Stimulated activated naive B cell treated with anti-CD40 and anti-IgM and Interleukin-4, amounts not matched to agents 10 μg/mL and 1 μg/mL and 100 μg/mL, for 72 hours (primary cell): ENCODE measurements around the gene SMCO3.

Source experiments
- ATAC-seq, 2 donors: fragments of 150-1000 bp; cut with Tn5 transposase; replicated peaks; 2 replicates each; pipeline ENCODE4 v1.10.0; 2021; ENCODE audit warnings: moderate library complexity in 1 of 2
- DNase-seq: peaks from one replicate; pipeline ENCODE4 v3.0.0; 2021
- H3K27ac Mint-ChIP-seq: one replicate; pipeline ENCODE4 v1.8.0; 2022; ENCODE audit warnings: mild to moderate bottlenecking, mixed read lengths
- H3K27me3 Mint-ChIP-seq, 2 donors: one replicate each; pipeline ENCODE4 v1.8.0; 2022; ENCODE audit warnings: mixed read lengths in 2 of 2
- H3K36me3 Mint-ChIP-seq, 2 donors: one replicate each; pipeline ENCODE4 v1.8.0; 2022; ENCODE audit warnings: mixed read lengths in 2 of 2, mild to moderate bottlenecking in 1 of 2
- H3K4me1 Mint-ChIP-seq, 2 donors: one replicate each; pipeline ENCODE4 v1.8.0; 2022; ENCODE audit warnings: mixed read lengths in 2 of 2, mild to moderate bottlenecking in 1 of 2
- H3K4me3 Mint-ChIP-seq, 2 donors: one replicate each; pipeline ENCODE4 v1.8.0; 2022; ENCODE audit warnings: mild to moderate bottlenecking in 2 of 2, mixed read lengths in 2 of 2, moderate library complexity in 1 of 2
- H3K9me3 Mint-ChIP-seq, 2 donors: one replicate each; pipeline ENCODE4 v1.8.0; 2022; ENCODE audit warnings: mixed read lengths in 2 of 2, mild to moderate bottlenecking in 1 of 2

The SMCO3 gene

DNA sequence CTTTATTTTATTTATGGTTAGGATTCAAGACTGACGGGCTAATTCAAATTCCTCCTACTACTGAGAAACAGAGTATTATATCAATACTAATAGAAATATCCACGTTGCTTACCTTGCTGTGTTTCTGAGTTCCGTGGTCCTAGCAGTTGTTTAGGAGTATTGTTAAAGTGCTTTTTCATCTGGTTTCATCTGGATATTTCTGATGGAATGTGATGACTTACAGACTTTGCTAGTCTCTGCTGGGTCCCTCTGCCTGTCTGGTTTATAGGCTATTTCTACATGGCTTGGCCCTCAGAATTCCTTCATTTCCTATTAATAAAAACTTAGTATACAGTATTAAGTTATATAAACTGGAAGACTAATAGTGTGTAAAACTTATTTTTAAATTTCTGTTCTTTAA, at the start of gene SMCO3:
Gene SMCO3, minus strand, starts transcription at position 169 of the 400 bp plus-strand sequence. CDS start 7,502 bp downstream, outside the sequence.
- H3K36me3 Mint-ChIP-seq, result peaks cover 1 to 8% of the 10 kb centered on the region in 2 donors
- H3K4me3 Mint-ChIP-seq, result no peak within 1 kb of the TSS
- no peak for DNase-seq
- H3K27ac Mint-ChIP-seq, result peak within 1 kb of the TSS; percentile 59
- peaks cover 7 to 8% of the 10 kb centered on the region in 2 donors for H3K4me1 Mint-ChIP-seq
- peaks cover 0 to 9% of the 10 kb centered on the region in 2 donors for H3K27me3 Mint-ChIP-seq
- no peak for ATAC-seq
- peaks cover 2 to 3% of the 10 kb centered on the region in 2 donors for H3K9me3 Mint-ChIP-seq

GRCh38 chr12:14860490-14860889, 46.5 kb upstream of the SMCO3 start:
- no peak for ATAC-seq
- Mint-ChIP-seq H3K27me3 (no peaks in the 10 kb centered on the region), H3K9me3 (peaks cover 15 to 28% of the 10 kb centered on the region in 2 donors), H3K4me1 (peaks cover 14 to 26% of the 10 kb centered on the region in 2 donors), H3K36me3 (peaks cover 2 to 23% of the 10 kb centered on the region in 2 donors), H3K27ac (no peak overlapping the region), H3K4me3 (no peak overlapping the region)
- no peak for DNase-seq

DNA sequence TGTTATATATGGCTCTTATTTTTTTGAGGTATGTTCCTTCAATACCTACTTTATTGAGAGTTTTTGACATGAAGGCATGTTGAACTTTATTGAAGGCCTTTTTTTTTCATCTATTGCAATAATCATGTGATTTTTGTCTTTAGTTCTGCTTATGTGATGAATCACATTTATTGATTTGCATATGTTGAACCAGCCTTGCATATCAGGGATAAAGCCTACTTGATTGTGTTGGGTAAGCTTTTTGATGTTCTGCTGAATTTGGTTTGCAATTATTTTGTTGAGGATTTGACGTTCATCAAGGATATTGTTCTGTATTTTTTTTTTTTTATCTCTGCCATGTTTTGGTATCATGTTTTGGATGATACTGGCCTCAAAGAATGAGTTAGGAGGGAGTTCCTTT, 44.5 kb upstream of the SMCO3 start:
- ATAC-seq (no peak), DNase-seq (no peak)
- peaks cover 17 to 34% of the 10 kb centered on the region in 2 donors for H3K4me1 Mint-ChIP-seq
- H3K9me3 Mint-ChIP-seq, result peaks cover 15 to 28% of the 10 kb centered on the region in 2 donors
- H3K27me3 Mint-ChIP-seq, result no peaks in the 10 kb centered on the region
- H3K27ac Mint-ChIP-seq, result peak overlapping the region; percentile 65
- no peak overlapping the region for H3K4me3 Mint-ChIP-seq
- peaks cover 2 to 23% of the 10 kb centered on the region in 2 donors for H3K36me3 Mint-ChIP-seq

GRCh38 chr12:14854586-14855183, 40.7 kb upstream of the SMCO3 start:
- ATAC-seq, result no peak
- peaks cover 17 to 34% of the 10 kb centered on the region in 2 donors for H3K4me1 Mint-ChIP-seq
- H3K27ac Mint-ChIP-seq, result no peak overlapping the region
- DNase-seq, result no peak
- no peak overlapping the region for H3K4me3 Mint-ChIP-seq
- H3K27me3 Mint-ChIP-seq, result no peaks in the 10 kb centered on the region
- peaks cover 7 to 16% of the 10 kb centered on the region in 2 donors for H3K9me3 Mint-ChIP-seq
- peaks cover 2 to 9% of the 10 kb centered on the region in 2 donors for H3K36me3 Mint-ChIP-seq

GRCh38 chr12:14853961-14854360, 40.0 kb upstream of the SMCO3 start:
- no peak overlapping the region for H3K4me3 Mint-ChIP-seq
- H3K27ac Mint-ChIP-seq, result no peak overlapping the region
- peaks cover 0 to 11% of the 10 kb centered on the region in 2 donors for H3K9me3 Mint-ChIP-seq
- ATAC-seq, result no peak
- peaks cover 2 to 4% of the 10 kb centered on the region in 2 donors for H3K36me3 Mint-ChIP-seq
- no peaks in the 10 kb centered on the region for H3K27me3 Mint-ChIP-seq
- DNase-seq, result no peak
- H3K4me1 Mint-ChIP-seq, result peaks cover 15 to 28% of the 10 kb centered on the region in 2 donors

- Mint-ChIP-seq H3K36me3 (peaks cover 3 to 4% of the 10 kb centered on the region in 2 donors), H3K4me1 (peaks cover 6 to 17% of the 10 kb centered on the region in 2 donors), H3K9me3 (peaks cover 0 to 5% of the 10 kb centered on the region in 2 donors), H3K4me3 (no peak overlapping the region), H3K27ac (no peak overlapping the region), H3K27me3 (no peaks in the 10 kb centered on the region)
- ATAC-seq (no peak), DNase-seq (no peak)
These were observed 38.9 kb upstream of the SMCO3 start for GRCh38 chr12:14852880-14853279.

- Mint-ChIP-seq H3K27me3 (no peaks in the 10 kb centered on the region), H3K36me3 (peaks cover 0 to 1% of the 10 kb centered on the region in 2 donors), H3K27ac (no peak overlapping the region), H3K4me1 (peaks cover 5 to 12% of the 10 kb centered on the region in 2 donors), H3K4me3 (no peak overlapping the region), H3K9me3 (no peaks in the 10 kb centered on the region)
- no peak for DNase-seq
- ATAC-seq, result no peak
These were observed 37.1 kb upstream of the SMCO3 start for GRCh38 chr12:14850929-14851663.

DNA sequence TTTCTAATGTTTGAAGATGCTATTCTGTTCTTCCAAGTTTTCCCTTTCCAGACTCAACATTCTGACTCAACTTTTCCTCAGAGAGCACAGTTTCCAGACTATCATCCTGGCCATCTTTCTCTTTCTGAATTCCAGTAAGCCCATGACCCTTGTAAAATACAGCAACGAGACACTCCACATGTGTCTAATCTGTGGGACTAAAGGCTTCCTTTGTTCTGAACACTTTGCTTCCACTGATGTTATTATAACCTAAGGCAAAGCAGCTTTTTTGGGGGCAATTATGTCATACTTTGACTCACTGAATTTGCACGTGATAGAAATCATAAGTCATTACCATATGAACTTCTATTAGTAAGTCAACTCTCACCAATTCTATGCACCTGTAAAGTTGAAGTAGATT, 35.7 kb upstream of the SMCO3 start:
- Mint-ChIP-seq H3K4me1 (peaks cover 6 to 17% of the 10 kb centered on the region in 2 donors), H3K4me3 (no peak overlapping the region), H3K27me3 (no peaks in the 10 kb centered on the region), H3K27ac (no peak overlapping the region), H3K9me3 (no peaks in the 10 kb centered on the region), H3K36me3 (peaks cover 0 to 1% of the 10 kb centered on the region in 2 donors)
- DNase-seq, result no peak
- no peak for ATAC-seq

- Mint-ChIP-seq H3K4me3 (no peak overlapping the region), H3K9me3 (no peaks in the 10 kb centered on the region), H3K27ac (no peak overlapping the region), H3K36me3 (peaks cover 0 to 1% of the 10 kb centered on the region in 2 donors), H3K27me3 (no peaks in the 10 kb centered on the region), H3K4me1 (peaks cover 6 to 15% of the 10 kb centered on the region in 2 donors)
- DNase-seq (no peak), ATAC-seq (no peak)
These were observed 33.0 kb upstream of the SMCO3 start for GRCh38 chr12:14846876-14847580.

DNA sequence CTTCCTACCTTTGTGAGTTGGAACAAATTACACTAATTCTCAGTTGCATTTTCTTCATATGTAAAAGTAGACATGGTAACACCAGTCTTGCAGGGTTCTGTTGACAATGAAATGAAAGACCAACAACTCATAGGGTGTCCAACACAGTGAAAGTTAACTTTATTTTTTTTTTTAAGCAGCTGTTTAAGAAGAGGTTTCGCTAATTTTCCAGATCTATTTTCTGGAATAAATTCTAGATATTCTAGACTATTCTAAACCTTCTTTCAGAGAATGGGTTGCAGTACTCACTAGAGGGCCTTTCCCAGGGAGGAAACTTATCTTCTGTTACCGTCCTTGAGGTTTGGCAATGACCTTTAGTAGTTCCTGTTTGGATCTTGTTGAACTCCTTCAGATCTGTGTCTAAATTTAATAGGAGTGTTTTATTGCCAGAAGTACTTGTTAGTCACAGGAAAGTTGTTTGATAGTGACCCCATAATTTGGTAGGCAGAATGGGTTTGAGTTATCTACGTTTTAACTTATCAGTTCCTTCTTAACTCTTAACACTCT, 32.1 kb upstream of the SMCO3 start:
- Mint-ChIP-seq H3K27me3 (no peaks in the 10 kb centered on the region), H3K9me3 (no peaks in the 10 kb centered on the region), H3K4me1 (peaks cover 6 to 22% of the 10 kb centered on the region in 2 donors), H3K27ac (no peak overlapping the region), H3K4me3 (no peak overlapping the region), H3K36me3 (peaks cover 0 to 1% of the 10 kb centered on the region in 2 donors)
- ATAC-seq, result peak; percentile 42 to 60
- no peak for DNase-seq

DNA sequence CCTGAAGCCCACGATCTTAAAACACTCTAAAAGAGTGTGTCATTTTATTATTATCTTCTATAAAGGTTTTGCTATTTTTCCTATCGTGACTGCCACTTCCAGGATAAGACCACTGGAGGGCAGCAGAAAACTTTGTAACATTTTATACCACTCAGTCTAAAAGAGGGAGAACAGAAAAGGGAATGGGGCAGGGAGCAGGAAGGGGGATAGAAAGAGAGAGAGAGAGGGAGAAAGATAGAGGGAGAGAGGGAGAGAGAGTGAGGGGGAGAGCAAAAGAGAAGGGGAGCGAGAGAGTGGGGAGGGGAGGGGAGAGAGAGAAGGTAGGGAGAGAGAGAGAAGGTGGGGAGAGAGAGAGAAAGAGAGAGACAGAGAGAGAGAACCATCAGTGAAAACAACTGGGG, 31.4 kb upstream of the SMCO3 start:
- Mint-ChIP-seq H3K36me3 (peaks cover 0 to 1% of the 10 kb centered on the region in 2 donors), H3K27ac (peak overlapping the region; percentile 52), H3K9me3 (no peaks in the 10 kb centered on the region), H3K27me3 (no peaks in the 10 kb centered on the region), H3K4me1 (peaks cover 6 to 22% of the 10 kb centered on the region in 2 donors), H3K4me3 (peak overlapping the region; percentile 4 to 22)
- ATAC-seq (peak; percentile 33 to 52), DNase-seq (peak; percentile 12)

GRCh38 chr12:14844401-14844800, 30.4 kb upstream of the SMCO3 start:
- Mint-ChIP-seq H3K4me3 (no peak overlapping the region), H3K36me3 (peaks cover 0 to 1% of the 10 kb centered on the region in 2 donors), H3K4me1 (peaks cover 6 to 22% of the 10 kb centered on the region in 2 donors), H3K27ac (no peak overlapping the region), H3K9me3 (no peaks in the 10 kb centered on the region), H3K27me3 (no peaks in the 10 kb centered on the region)
- DNase-seq (no peak), ATAC-seq (no peak)

DNA sequence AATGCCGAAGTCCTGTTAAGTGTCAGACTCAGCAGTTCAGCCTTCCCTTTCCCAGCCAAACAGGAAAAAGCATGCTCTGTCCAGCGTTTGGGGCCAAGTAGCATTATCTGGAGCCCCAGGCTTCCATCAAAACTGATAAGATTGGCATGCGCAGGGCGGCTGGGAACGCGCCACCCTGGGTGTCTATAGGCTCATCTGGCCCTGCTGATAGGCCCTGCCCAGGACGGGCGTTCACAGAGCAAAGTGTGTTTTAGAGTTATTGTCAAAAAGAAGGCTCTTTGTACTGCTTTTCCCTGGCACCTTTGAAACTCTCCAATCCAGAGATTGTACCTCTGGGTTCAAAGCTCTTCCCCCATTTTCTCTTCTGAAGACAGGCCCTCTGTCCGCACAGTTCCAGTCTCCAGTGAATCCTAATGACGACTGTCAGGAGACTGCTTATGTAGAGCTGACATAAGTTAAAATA, 29.5 kb upstream of the SMCO3 start, which contains the start of gene ART4:
Gene ART4, minus strand, starts transcription at position 102 of the 463 bp plus-strand sequence. CDS start 413 bp downstream, outside the sequence.
- peaks cover 0 to 2% of the 10 kb centered on the region in 2 donors for H3K27me3 Mint-ChIP-seq
- peaks cover 6 to 22% of the 10 kb centered on the region in 2 donors for H3K4me1 Mint-ChIP-seq
- no peak within 1 kb of the TSS for H3K4me3 Mint-ChIP-seq
- H3K9me3 Mint-ChIP-seq, result no peaks in the 10 kb centered on the region
- no peak for DNase-seq
- no peak within 1 kb of the TSS for H3K27ac Mint-ChIP-seq
- H3K36me3 Mint-ChIP-seq, result peaks cover 0 to 1% of the 10 kb centered on the region in 2 donors
- ATAC-seq, result no peak

- H3K27ac Mint-ChIP-seq, result no peak overlapping the region
- H3K4me3 Mint-ChIP-seq, result no peak overlapping the region
- H3K9me3 Mint-ChIP-seq, result no peaks in the 10 kb centered on the region
- H3K36me3 Mint-ChIP-seq, result no peaks in the 10 kb centered on the region
- H3K27me3 Mint-ChIP-seq, result peaks cover 0 to 3% of the 10 kb centered on the region in 2 donors
- peaks cover 6 to 22% of the 10 kb centered on the region in 2 donors for H3K4me1 Mint-ChIP-seq
- no peak for DNase-seq
- ATAC-seq, result no peak
These were observed 28.3 kb upstream of the SMCO3 start for GRCh38 chr12:14842315-14842714.
